Measurements from ENCODE around the gene ACOT7.

Gene ACOT7

GRCh38 chr1:6282577-6283270, 110.8 kb downstream of the ACOT7 start:
- no peak for TF ChIP-seq CTCF (IDR thresholded peaks at IDR 0.05; ENCODE audit: unreplicated experiment in 3 of 3)

GRCh38 chr1:6281511-6282402, 111.8 kb downstream of the ACOT7 start:
- Mint-ChIP-seq H3K36me3 (ENCODE audit: low read depth) (no peaks in the 10 kb centered on the region), H3K9me3 (no peaks in the 10 kb centered on the region), H3K27ac (no peak overlapping the region), H3K4me1 (peaks cover 20% of the 10 kb centered on the region), H3K4me3 (no peak overlapping the region), H3K27me3 (ENCODE audit: low read depth) (peaks cover 10% of the 10 kb centered on the region)
- no peak for TF ChIP-seq CTCF (IDR thresholded peaks at IDR 0.05; ENCODE audit: unreplicated experiment in 3 of 3)

More at GRCh38 chr1:6282577-6283270, 110.8 kb downstream of the ACOT7 start:
- H3K9me3 Mint-ChIP-seq: no peaks in the 10 kb centered on the region
- H3K4me3 Mint-ChIP-seq: no peak overlapping the region
- peaks cover 14% of the 10 kb centered on the region for H3K27me3 Mint-ChIP-seq (ENCODE audit: low read depth)
- peaks cover 20% of the 10 kb centered on the region for H3K4me1 Mint-ChIP-seq
- H3K36me3 Mint-ChIP-seq (ENCODE audit: low read depth): no peaks in the 10 kb centered on the region
- peak overlapping the region in 1 of 3 experiments; percentile 37 for H3K27ac Mint-ChIP-seq

- peaks cover 10% of the 10 kb centered on the region for H3K27me3 Mint-ChIP-seq (ENCODE audit: low read depth)
- peaks cover 29% of the 10 kb centered on the region for H3K4me1 Mint-ChIP-seq
- TF ChIP-seq CTCF (IDR thresholded peaks at IDR 0.05; ENCODE audit: unreplicated experiment in 3 of 3): peak; percentile 34 to 57 (median 35)
- H3K27ac Mint-ChIP-seq: no peak overlapping the region
- H3K9me3 Mint-ChIP-seq: no peaks in the 10 kb centered on the region
- H3K4me3 Mint-ChIP-seq: no peak overlapping the region
- no peaks in the 10 kb centered on the region for H3K36me3 Mint-ChIP-seq (ENCODE audit: low read depth)
These were observed 112.7 kb downstream of the ACOT7 start for GRCh38 chr1:6280761-6281451.

- no peak for TF ChIP-seq CTCF (IDR thresholded peaks at IDR 0.05; ENCODE audit: unreplicated experiment in 3 of 3)
- no peaks in the 10 kb centered on the region for H3K9me3 Mint-ChIP-seq
- H3K36me3 Mint-ChIP-seq (ENCODE audit: low read depth): no peaks in the 10 kb centered on the region
- H3K4me3 Mint-ChIP-seq: no peak overlapping the region
- H3K27me3 Mint-ChIP-seq (ENCODE audit: low read depth): peaks cover 4% of the 10 kb centered on the region
- H3K27ac Mint-ChIP-seq: no peak overlapping the region
- peaks cover 30% of the 10 kb centered on the region for H3K4me1 Mint-ChIP-seq
These were observed 113.8 kb downstream of the ACOT7 start for GRCh38 chr1:6279613-6280383.

GRCh38 chr1:6279066-6279465, 114.5 kb downstream of the ACOT7 start:
- TF ChIP-seq CTCF (IDR thresholded peaks at IDR 0.05; ENCODE audit: unreplicated experiment in 3 of 3): no peak
- Mint-ChIP-seq H3K27me3 (ENCODE audit: low read depth) (peaks cover 4% of the 10 kb centered on the region), H3K4me1 (peaks cover 30% of the 10 kb centered on the region)

More at GRCh38 chr1:6279066-6279465, 114.5 kb downstream of the ACOT7 start:
- no peaks in the 10 kb centered on the region for H3K9me3 Mint-ChIP-seq
- H3K36me3 Mint-ChIP-seq (ENCODE audit: low read depth): no peaks in the 10 kb centered on the region
- H3K4me3 Mint-ChIP-seq: no peak overlapping the region
- peak overlapping the region in 1 of 3 experiments; percentile 9 for H3K27ac Mint-ChIP-seq
